AG09319 (cell line): Measurements from ENCODE around the gene R3HCC1L.

Experiments
- DNase-seq: peaks from one replicate; pipeline ENCODE4 v3.0.0-alpha.2; 2010; ENCODE audit warnings: low read depth; ENCODE audit errors: extremely low read depth
- TF ChIP-seq, protein P1 (sequence below): IDR thresholded peaks from 2 replicates; pipeline ENCODE4 v1.5.1; 2011; ENCODE audit warnings: low read depth, mild to moderate bottlenecking, inconsistent platforms, low read length, moderate library complexity

The R3HCC1L gene

GRCh38 chr10:98244586-98244985 is 110.1 kb downstream of the R3HCC1L start:
- no peak for DNase-seq
- TF ChIP-seq, protein P1, sequence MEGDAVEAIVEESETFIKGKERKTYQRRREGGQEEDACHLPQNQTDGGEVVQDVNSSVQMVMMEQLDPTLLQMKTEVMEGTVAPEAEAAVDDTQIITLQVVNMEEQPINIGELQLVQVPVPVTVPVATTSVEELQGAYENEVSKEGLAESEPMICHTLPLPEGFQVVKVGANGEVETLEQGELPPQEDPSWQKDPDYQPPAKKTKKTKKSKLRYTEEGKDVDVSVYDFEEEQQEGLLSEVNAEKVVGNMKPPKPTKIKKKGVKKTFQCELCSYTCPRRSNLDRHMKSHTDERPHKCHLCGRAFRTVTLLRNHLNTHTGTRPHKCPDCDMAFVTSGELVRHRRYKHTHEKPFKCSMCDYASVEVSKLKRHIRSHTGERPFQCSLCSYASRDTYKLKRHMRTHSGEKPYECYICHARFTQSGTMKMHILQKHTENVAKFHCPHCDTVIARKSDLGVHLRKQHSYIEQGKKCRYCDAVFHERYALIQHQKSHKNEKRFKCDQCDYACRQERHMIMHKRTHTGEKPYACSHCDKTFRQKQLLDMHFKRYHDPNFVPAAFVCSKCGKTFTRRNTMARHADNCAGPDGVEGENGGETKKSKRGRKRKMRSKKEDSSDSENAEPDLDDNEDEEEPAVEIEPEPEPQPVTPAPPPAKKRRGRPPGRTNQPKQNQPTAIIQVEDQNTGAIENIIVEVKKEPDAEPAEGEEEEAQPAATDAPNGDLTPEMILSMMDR: no peak

- TF ChIP-seq, protein P1: no peak
- peak; percentile 34 for DNase-seq
Observed at GRCh38 chr10:98246911-98247805, 112.7 kb downstream of the R3HCC1L start.

DNA sequence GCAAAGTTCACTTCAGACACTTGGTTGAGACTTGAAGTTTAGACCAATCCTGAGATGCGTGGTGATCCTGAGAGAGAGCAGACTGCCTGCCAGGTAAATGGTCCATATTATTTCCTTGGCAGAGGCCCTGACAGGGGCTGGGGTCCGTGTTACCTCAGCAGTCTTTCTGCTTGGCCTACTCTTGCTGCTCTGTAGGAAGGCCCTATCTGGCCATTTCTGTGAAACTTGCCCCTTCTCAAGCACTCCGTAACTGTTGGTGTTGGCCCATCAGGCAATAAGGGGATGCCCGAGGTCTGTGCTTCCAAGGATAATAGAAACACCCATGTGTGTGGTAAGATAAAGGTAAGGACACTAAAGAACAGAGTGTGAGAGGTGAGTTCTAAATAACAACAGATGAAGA is 113.6 kb downstream of the R3HCC1L start:
- TF ChIP-seq, protein P1: no peak
- no peak for DNase-seq

GRCh38 chr10:98249134-98249533 is 114.7 kb downstream of the R3HCC1L start:
- TF ChIP-seq, protein P1: no peak
- DNase-seq: no peak

DNA sequence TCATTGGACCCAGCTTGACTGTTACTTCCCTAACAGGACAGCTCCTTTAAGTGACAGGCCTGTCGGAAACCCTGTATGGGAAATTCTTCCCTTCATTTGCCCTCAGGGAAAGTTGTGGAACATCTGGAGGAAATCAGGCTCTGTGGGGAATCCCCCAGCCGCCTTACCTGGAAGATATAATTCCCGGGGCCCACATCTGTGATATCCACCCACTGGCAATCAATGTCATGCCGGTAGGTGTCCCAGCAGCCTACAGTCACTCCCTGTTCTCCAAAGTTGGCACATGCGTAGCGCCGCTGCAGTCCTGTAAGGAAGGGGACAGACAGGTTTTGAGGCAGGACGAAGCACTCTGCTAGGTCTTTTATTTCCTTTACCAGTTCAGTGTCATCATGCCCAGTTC is 116.9 kb downstream of the R3HCC1L start:
- DNase-seq: no peak
- TF ChIP-seq, protein P1: no peak

DNA sequence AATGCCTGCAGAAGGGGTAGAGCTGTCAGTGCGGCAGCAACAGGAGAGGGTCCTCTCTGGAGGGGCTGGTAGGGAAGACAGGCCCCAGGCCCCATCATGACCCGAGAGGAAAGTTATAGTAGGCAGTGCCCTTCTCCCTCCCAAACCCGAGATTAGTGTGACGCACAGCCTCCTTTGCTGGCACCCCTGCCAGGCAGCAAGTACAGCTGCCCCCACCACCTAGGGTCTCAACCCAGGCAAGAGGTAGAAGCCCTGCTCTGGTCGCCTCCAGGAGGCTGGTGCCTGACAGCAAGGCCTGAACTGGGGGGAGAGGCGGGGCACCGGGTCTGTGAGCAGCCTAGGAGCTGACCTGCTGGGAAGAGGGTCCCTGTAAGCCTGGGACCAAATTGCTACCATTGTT is 118.0 kb downstream of the R3HCC1L start:
- TF ChIP-seq, protein P1: no peak
- no peak for DNase-seq

GRCh38 chr10:98253499-98253898 is 119.0 kb downstream of the R3HCC1L start:
- TF ChIP-seq, protein P1: no peak
- no peak for DNase-seq
